Stimulated activated CD4-positive, alpha-beta T cell treated with anti-CD3 and anti-CD28 coated beads, Interleukin-15, amount 100 ng/mL, for 1 hour (primary cell): ENCODE results near the gene C16orf92.
A peak's percentile ranks its signal among the peaks of the same experiment; 100 is the strongest.

Source experiments
- DNase-seq, 2 donors: peaks; one replicate each; pipeline ENCODE4 v3.0.0-alpha.2; 2020; ENCODE audit warnings: low read depth in 1 of 2, low spot score in 1 of 2

The C16orf92 gene

GRCh38 chr16:30022887-30023286 is at the start of gene C16orf92:
C16orf92 (plus strand) TSS chr16:30023198; CDS start chr16:30023341, 143 bp downstream.
- DNase-seq, result no peak

GRCh38 chr16:29973384-29974246 is 49.4 kb upstream of the C16orf92 start, which contains the start of gene TAOK2:
TAOK2 (plus strand) TSS chr16:29973868; CDS start chr16:29977773, 3,905 bp downstream.
- DNase-seq, result peak; percentile 84 to 85

GRCh38 chr16:29974291-29975133 is 48.5 kb upstream of the C16orf92 start:
- DNase-seq, result no peak

DNA sequence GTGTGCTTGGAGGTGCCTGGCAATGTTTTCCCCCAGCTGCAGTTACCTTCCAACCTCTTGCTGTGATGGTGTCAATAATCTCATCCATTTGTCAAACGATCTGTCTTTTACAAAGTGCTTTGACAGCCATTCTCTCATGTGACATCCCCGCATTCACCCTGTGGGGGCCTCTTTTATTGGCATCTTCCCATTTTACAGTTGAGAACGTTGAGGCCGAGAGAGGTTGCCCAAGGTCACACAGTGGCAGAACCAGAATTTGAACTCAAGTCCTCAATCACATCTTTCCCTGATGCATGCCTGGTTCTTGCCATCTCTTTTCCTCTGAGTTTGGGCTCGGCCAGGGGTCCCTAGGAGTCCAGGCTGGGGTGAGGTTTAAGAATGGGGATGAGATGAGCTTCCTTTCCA is 47.9 kb upstream of the C16orf92 start:
- DNase-seq, result no peak

DNA sequence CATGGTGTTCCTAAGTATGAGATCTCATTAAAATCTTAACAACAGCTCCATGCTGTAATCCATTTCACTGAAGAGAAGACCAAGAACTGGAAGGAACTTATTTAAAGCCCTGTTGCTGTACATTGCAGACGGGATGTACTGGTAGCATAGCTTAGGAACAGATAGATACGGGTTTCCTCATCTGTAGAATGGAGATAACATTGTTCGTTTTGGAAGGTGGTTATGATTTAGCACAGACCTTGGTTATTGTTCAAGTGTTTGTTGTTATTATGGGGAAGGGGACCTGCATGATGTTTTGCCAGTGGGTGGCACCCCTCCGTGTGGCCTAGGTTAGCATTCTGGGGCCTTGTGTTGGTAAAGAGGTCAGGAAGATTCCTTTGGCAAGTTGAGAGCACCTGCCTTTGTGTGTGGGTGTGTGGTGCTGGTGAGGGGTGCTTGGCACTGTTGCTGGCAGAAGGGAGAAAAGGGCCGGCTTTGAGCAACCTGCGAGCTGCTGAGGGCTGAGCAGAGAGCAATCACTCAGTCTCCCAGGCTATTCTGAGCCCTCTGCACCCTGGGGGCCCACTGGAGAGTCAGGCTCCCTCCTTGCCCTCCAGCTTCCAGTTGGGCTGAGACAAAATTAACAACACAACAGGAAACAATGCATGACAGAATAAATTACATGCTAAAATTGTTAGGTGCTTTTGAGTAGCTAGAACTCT is 47.0 kb upstream of the C16orf92 start:
- no peak for DNase-seq

DNA sequence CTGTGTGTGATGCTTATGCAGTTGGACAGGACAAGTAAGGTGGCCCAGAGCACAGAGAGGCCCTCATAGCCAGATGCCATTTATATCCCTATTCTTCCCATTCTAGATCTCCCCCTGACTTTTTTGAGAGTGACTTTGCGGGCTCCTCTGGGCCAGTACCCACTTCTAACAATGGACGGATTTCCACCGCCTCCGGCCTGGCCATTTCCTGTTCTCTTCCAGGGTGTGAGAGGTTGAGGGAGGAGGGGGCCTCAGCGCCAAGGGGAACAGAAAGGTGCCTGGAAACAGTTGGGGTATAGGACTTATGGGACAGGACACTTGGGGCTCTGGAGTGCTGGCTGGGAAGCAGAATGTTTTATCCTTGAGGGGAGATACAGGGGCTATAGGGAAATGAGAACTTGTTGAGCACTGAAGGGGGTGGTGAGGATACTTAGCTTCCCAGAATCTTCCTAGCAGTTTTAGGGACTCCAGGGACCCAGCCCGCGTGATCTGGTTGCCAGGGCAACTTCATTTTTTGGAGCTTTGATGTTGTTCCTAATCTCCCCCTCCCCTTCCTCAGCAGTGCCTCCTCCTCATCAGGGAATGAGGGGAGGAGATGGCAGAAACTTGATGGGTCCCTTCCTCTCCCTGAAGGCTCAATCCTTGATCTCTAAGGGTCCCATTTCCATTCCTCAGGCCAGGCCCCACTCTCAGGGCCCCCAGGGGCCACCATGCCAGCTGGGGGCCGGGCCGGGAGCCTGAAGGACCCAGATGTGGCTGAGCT is 45.8 kb upstream of the C16orf92 start:
- no peak for DNase-seq

GRCh38 chr16:29978081-29978480 is 44.9 kb upstream of the C16orf92 start:
- no peak for DNase-seq

GRCh38 chr16:29978564-29979270 is 44.3 kb upstream of the C16orf92 start:
- DNase-seq, result no peak

DNA sequence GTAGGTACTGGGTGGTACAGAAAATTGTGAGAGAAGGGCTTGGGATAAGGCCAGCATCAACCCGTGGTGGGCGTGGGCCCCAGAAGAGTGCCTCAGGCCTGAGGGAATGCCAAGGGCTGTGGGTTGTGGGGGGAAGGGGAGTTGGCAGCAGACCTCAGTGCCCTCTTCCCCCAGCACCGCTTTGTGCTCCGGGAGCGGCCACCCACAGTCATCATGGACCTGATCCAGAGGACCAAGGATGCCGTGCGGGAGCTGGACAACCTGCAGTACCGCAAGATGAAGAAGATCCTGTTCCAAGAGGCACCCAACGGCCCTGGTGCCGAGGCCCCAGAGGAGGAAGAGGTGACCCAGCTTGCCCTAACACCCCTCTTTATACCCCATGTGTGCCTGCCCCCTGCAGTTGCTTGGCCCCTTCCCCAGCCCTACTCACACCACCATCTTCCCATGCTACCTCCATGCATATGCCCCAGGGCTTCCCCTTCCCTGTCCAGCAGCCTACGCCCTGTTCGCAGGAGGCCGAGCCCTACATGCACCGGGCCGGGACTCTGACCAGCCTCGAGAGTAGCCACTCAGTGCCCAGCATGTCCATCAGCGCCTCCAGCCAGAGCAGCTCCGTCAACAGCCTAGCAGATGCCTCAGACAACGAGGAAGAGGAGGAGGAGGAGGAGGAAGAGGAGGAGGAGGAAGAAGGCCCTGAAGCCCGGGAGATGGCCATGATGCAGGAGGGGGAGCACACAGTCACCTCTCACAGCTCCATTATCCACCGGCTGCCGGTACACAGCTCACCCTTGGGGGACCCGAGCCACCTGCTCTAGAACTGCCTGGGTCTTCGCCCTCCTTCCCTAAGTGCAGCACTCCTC is 40.2 kb upstream of the C16orf92 start:
- DNase-seq, result no peak

GRCh38 chr16:29983420-29984136 is 39.4 kb upstream of the C16orf92 start:
- no peak for DNase-seq

DNA sequence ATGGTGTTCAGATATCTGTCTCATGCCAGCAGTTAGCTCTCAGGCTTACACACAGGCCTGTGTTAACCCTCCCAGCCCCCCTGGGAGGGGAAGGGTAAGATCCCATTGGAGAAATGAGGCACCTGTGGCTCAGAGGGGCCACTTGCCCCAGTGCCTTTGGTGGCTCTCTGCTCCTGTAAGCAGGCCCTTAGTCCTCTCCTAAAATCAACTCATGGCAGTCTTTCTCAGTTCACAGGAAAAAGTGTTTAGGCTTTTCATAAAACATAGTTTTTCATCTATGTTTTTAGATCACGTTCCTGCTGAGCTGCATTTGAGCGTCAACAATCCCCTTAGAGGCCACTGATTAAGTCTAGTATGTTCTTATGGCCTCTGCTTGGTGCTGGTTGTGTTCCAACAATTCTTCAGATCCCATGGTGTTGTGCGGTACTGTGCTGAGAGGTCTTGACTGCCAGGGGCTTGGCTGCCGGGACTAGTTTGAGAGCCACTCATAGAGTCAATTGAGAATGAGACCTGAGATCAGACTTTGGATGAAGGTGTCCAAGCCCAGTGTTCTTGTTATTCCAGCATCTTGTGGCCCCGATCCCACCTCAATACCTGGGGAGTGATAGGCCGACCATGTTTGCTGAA is 38.7 kb upstream of the C16orf92 start:
- no peak for DNase-seq

DNA sequence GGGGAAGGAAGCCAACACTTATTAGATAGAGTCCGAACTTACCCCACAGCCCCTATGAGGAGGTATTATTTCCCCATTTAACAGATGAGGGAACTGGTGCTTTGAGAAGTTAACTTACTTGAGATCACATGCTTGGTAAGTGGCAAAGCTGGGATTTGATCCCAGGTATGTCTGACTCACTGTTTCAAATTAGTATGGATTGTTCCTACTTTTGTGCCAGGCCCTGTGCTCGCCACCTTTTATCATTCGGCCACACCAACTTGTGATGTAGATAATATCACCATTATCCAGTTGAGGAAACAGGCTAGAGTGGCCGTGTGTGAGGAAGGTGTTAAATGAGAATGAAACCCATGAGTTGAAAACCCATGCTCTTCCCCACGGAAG is 38.2 kb upstream of the C16orf92 start:
- no peak for DNase-seq

DNA sequence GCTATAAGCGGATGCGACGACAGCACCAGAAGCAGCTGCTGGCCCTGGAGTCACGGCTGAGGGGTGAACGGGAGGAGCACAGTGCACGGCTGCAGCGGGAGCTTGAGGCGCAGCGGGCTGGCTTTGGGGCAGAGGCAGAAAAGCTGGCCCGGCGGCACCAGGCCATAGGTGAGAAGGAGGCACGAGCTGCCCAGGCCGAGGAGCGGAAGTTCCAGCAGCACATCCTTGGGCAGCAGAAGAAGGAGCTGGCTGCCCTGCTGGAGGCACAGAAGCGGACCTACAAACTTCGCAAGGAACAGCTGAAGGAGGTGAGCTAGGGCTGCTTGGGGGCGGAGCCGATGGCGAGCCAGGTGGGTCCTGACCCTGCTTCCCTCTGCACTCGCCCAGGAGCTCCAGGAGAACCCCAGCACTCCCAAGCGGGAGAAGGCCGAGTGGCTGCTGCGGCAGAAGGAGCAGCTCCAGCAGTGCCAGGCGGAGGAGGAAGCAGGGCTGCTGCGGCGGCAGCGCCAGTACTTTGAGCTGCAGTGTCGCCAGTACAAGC is 37.7 kb upstream of the C16orf92 start:
- DNase-seq, result no peak

GRCh38 chr16:29986231-29986630 is 36.8 kb upstream of the C16orf92 start:
- no peak for DNase-seq

- DNase-seq, result no peak
Measured at GRCh38 chr16:29986931-29987330, 36.1 kb upstream of the C16orf92 start.

GRCh38 chr16:29987371-29988085 is 35.5 kb upstream of the C16orf92 start:
- no peak for DNase-seq
